Trophoblast cell (in vitro differentiated cells and primary cell): ENCODE data around the gene ADRB2.

ENCODE experiments used
- DNase-seq, 2 donors: peaks; one replicate each; pipeline ENCODE4 v3.0.0-alpha.2; 2016
- H2AFZ ChIP-seq: 2 replicates; pipeline ENCODE4 v1.6.1; 2013; ENCODE audit warnings: low read length, moderate library complexity, mild to moderate bottlenecking; ENCODE audit not compliant: insufficient read depth, poor library complexity
- H2AK5ac ChIP-seq: 2 replicates; pipeline ENCODE4 v1.6.1; 2013; ENCODE audit warnings: mild to moderate bottlenecking, low read length
- H2BK120ac ChIP-seq: 2 replicates; pipeline ENCODE4 v1.6.1; 2013; ENCODE audit warnings: low read length, mild to moderate bottlenecking, moderate library complexity; ENCODE audit not compliant: insufficient read depth, poor library complexity
- H2BK12ac ChIP-seq: 2 replicates; pipeline ENCODE4 v1.6.1; 2013; ENCODE audit warnings: mild to moderate bottlenecking, low read length, moderate library complexity
- H2BK5ac ChIP-seq: 2 replicates; pipeline ENCODE4 v1.6.1; 2013; ENCODE audit warnings: low read length, low read depth, moderate library complexity, mild to moderate bottlenecking; ENCODE audit not compliant: poor library complexity
- H3K14ac ChIP-seq: 2 replicates; pipeline ENCODE4 v1.6.1; 2013; ENCODE audit warnings: mild to moderate bottlenecking, low read length
- H3K18ac ChIP-seq: 2 replicates; pipeline ENCODE4 v1.6.1; 2013; ENCODE audit warnings: mild to moderate bottlenecking, low read length
- H3K23ac ChIP-seq: 2 replicates; pipeline ENCODE4 v1.6.1; 2013; ENCODE audit warnings: low read length
- H3K27ac ChIP-seq: 2 replicates; pipeline ENCODE4 v1.5.1; 2013; ENCODE audit warnings: low read depth, mild to moderate bottlenecking, inconsistent platforms, low read length, moderate library complexity
- H3K27me3 ChIP-seq: 2 replicates; pipeline ENCODE4 v1.6.1; 2013; ENCODE audit warnings: inconsistent platforms, mild to moderate bottlenecking, low read length, moderate library complexity; ENCODE audit not compliant: insufficient read depth
- H3K36me3 ChIP-seq, 2 experiments: 1 replicate in 1 of 2; 2 replicates in 1 of 2; pipeline ENCODE4 v1.6.1; 2013; ENCODE audit warnings: low read length in 2 of 2, mild to moderate bottlenecking in 2 of 2, moderate library complexity in 1 of 2; ENCODE audit not compliant: insufficient read depth in 2 of 2, control insufficient read depth in 1 of 2
- H3K4ac ChIP-seq: 2 replicates; pipeline ENCODE4 v1.6.1; 2013; ENCODE audit warnings: low read depth, mild to moderate bottlenecking, low read length, moderate library complexity
- H3K4me1 ChIP-seq, 2 experiments: 1 replicate in 1 of 2; 2 replicates in 1 of 2; pipeline ENCODE4 v1.6.1; 2013; ENCODE audit warnings: low read length in 2 of 2, mild to moderate bottlenecking in 2 of 2, moderate library complexity in 1 of 2; ENCODE audit not compliant: insufficient read depth in 2 of 2, control insufficient read depth in 1 of 2
- H3K4me2 ChIP-seq: 2 replicates; pipeline ENCODE4 v1.6.1; 2013; ENCODE audit warnings: inconsistent platforms, mild to moderate bottlenecking, low read length, moderate library complexity
- H3K4me3 ChIP-seq: 2 replicates; pipeline ENCODE4 v1.5.1; 2013; ENCODE audit warnings: mild to moderate bottlenecking, low read depth, low read length, inconsistent platforms
- H3K79me1 ChIP-seq: one replicate; pipeline ENCODE4 v1.6.1; 2013; ENCODE audit warnings: low read length
- H3K79me2 ChIP-seq: 2 replicates; pipeline ENCODE4 v1.6.1; 2013; ENCODE audit warnings: low read length, mild to moderate bottlenecking; ENCODE audit not compliant: control insufficient read depth, insufficient read depth, poor library complexity
- H3K9ac ChIP-seq: 2 replicates; pipeline ENCODE4 v1.6.1; 2013; ENCODE audit warnings: mild to moderate bottlenecking, low read length
- H3K9me3 ChIP-seq: 2 replicates; pipeline ENCODE4 v1.6.1; 2013; ENCODE audit warnings: low read depth, mild to moderate bottlenecking, control low read depth, inconsistent platforms, low read length; ENCODE audit not compliant: insufficient read depth
- H4K12ac ChIP-seq: 2 replicates; pipeline ENCODE4 v1.6.1; 2013; ENCODE audit warnings: low read depth, mild to moderate bottlenecking, low read length, moderate library complexity
- H4K8ac ChIP-seq: 2 replicates; pipeline ENCODE4 v1.6.1; 2013; ENCODE audit warnings: low read depth, mild to moderate bottlenecking, low read length, moderate library complexity
- H4K91ac ChIP-seq: one replicate; pipeline ENCODE4 v1.6.1; 2013; ENCODE audit warnings: low read depth, mild to moderate bottlenecking, low read length, moderate library complexity
- WGBS: extraction: QIAGEN DNeasy Blood & Tissue Kit; methylation state at CpG from one replicate; pipeline ENCODE4 v1.1.7; 2013; ENCODE audit warnings: missing lambda C conversion rate; ENCODE audit not compliant: insufficient read length, insufficient coverage; ENCODE audit errors: extremely low coverage; 5-methylcytosine and 5-hydroxymethylcytosine counted together

Gene ADRB2

GRCh38 chr5:148808864-148809642 is 17.4 kb upstream of the ADRB2 start:
- Histone ChIP-seq H3K4me2 (peak overlapping the region; percentile 35), H4K12ac (no peak overlapping the region), H3K4me3 (no peak overlapping the region), H3K4me1 (peaks cover 2 to 5% of the 10 kb centered on the region in 2 experiments), H3K9ac (no peak overlapping the region), H3K36me3 (no peaks in the 10 kb centered on the region), H2BK5ac (no peak overlapping the region), H2BK12ac (no peak overlapping the region), H3K9me3 (peaks cover 2% of the 10 kb centered on the region), H3K23ac (no peak overlapping the region), H3K18ac (no peak overlapping the region), H4K8ac (no peak overlapping the region), H3K27ac (peak overlapping the region; percentile 71), H4K91ac (no peak overlapping the region), H2AK5ac (no peak overlapping the region), H3K79me2 (no peaks in the 10 kb centered on the region), H3K4ac (no peak overlapping the region), H3K27me3 (no peaks in the 10 kb centered on the region), H3K79me1 (no peaks in the 10 kb centered on the region), H2BK120ac (no peak overlapping the region), H2AFZ (no peak overlapping the region), H3K14ac (no peak overlapping the region)
- peak in 1 of 2 donors; percentile 21 for DNase-seq
- WGBS, result no CpG with 5 or more reads among the region's 10 CpGs

GRCh38 chr5:148809781-148810524 is 16.5 kb upstream of the ADRB2 start:
- Histone ChIP-seq H4K91ac (no peak overlapping the region), H4K12ac (no peak overlapping the region), H3K27ac (no peak overlapping the region), H3K4ac (peak overlapping the region; percentile 28), H3K79me1 (no peaks in the 10 kb centered on the region), H3K9me3 (peaks cover 2% of the 10 kb centered on the region), H3K27me3 (no peaks in the 10 kb centered on the region), H2BK5ac (no peak overlapping the region), H3K18ac (no peak overlapping the region), H3K4me1 (peaks cover 2 to 5% of the 10 kb centered on the region in 2 experiments), H2AK5ac (no peak overlapping the region), H3K4me2 (no peak overlapping the region), H3K4me3 (no peak overlapping the region), H2AFZ (no peak overlapping the region), H3K36me3 (no peaks in the 10 kb centered on the region), H2BK12ac (peak overlapping the region; percentile 44), H3K79me2 (no peaks in the 10 kb centered on the region), H3K23ac (no peak overlapping the region), H4K8ac (no peak overlapping the region), H2BK120ac (no peak overlapping the region), H3K9ac (no peak overlapping the region), H3K14ac (no peak overlapping the region)
- WGBS, result no CpG with 5 or more reads among the region's 3 CpGs
- no peak for DNase-seq

- Histone ChIP-seq H4K8ac (no peak overlapping the region), H3K9ac (no peak overlapping the region), H3K36me3 (no peaks in the 10 kb centered on the region), H3K18ac (no peak overlapping the region), H2BK5ac (no peak overlapping the region), H2AFZ (no peak overlapping the region), H3K14ac (no peak overlapping the region), H4K91ac (no peak overlapping the region), H3K23ac (no peak overlapping the region), H3K4me2 (no peak overlapping the region), H2BK12ac (no peak overlapping the region), H2BK120ac (no peak overlapping the region), H3K27ac (no peak overlapping the region), H3K79me1 (no peaks in the 10 kb centered on the region), H3K9me3 (peaks cover 2% of the 10 kb centered on the region), H3K4me3 (no peak overlapping the region), H3K4me1 (peaks cover 0 to 2% of the 10 kb centered on the region in 2 experiments), H2AK5ac (no peak overlapping the region), H3K27me3 (no peaks in the 10 kb centered on the region), H4K12ac (no peak overlapping the region), H3K4ac (no peak overlapping the region), H3K79me2 (no peaks in the 10 kb centered on the region)
- no CpG with 5 or more reads among the region's 2 CpGs for WGBS
- DNase-seq, result no peak
Measured at GRCh38 chr5:148810823-148811222, 15.6 kb upstream of the ADRB2 start.

GRCh38 chr5:148811756-148812155 is 14.7 kb upstream of the ADRB2 start:
- no CpG with 5 or more reads among the region's 1 CpG for WGBS
- Histone ChIP-seq H4K8ac (no peak overlapping the region), H3K79me1 (no peaks in the 10 kb centered on the region), H3K4me2 (no peak overlapping the region), H3K4ac (no peak overlapping the region), H2BK12ac (no peak overlapping the region), H3K36me3 (no peaks in the 10 kb centered on the region), H2AK5ac (no peak overlapping the region), H2AFZ (no peak overlapping the region), H2BK120ac (no peak overlapping the region), H3K4me1 (peaks cover 0 to 2% of the 10 kb centered on the region in 2 experiments), H3K79me2 (no peaks in the 10 kb centered on the region), H4K12ac (no peak overlapping the region), H3K18ac (no peak overlapping the region), H3K9me3 (peaks cover 2% of the 10 kb centered on the region), H3K4me3 (no peak overlapping the region), H3K9ac (no peak overlapping the region), H3K23ac (no peak overlapping the region), H4K91ac (no peak overlapping the region), H3K27ac (no peak overlapping the region), H3K14ac (no peak overlapping the region), H2BK5ac (no peak overlapping the region), H3K27me3 (no peaks in the 10 kb centered on the region)
- DNase-seq, result no peak
